Measurements from ENCODE around the gene TRIM44.
"Not testable (repeated sequence)": the region's sequence is repeated elsewhere in the genome, so short reads cannot be mapped to it uniquely, and the experiment has no call there.

TRIM44 gene

GRCh38 chr11:35770425-35770824 is 107.8 kb downstream of the TRIM44 start:
- H3K27me3 Mint-ChIP-seq, ATAC-seq, DNase-seq, H3K4me3 Mint-ChIP-seq, H3K4me1 Mint-ChIP-seq: not testable (repeated sequence)
- Mint-ChIP-seq H3K27ac (peak overlapping the region in 1 of 2 donors; percentile 92), H3K9me3 (peaks cover 14 to 32% of the 10 kb centered on the region in 2 donors)

- peaks cover 23 to 32% of the 10 kb centered on the region in 2 donors for H3K9me3 Mint-ChIP-seq
- H3K4me1 Mint-ChIP-seq, result no peaks in the 10 kb centered on the region
- no peak for ATAC-seq
- DNase-seq, result no peak
- no peaks in the 10 kb centered on the region for H3K27me3 Mint-ChIP-seq
- H3K27ac Mint-ChIP-seq, result no peak overlapping the region
- H3K4me3 Mint-ChIP-seq, result no peak overlapping the region
Measured at GRCh38 chr11:35771722-35772121, 109.1 kb downstream of the TRIM44 start.

DNA sequence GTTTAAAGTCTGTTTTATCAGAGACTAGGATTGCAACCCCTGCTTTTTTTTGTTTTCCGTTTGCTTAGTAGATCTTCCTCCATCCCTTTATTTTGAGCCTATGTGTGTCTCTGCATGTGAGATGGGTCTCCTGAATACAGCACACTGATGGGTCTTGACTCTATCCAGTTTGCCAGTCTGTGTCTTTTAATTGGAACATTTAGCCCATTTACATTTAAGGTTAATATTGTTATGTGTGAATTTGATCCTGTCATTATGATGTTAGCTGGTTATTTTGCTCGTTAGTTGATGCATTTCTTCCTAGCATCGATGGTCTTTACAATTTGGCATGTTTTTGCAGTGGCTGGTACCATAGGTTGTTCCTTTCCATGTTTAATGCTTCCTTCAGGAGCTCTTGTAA is 114.7 kb downstream of the TRIM44 start:
- DNase-seq, H3K4me1 Mint-ChIP-seq, H3K27me3 Mint-ChIP-seq, ATAC-seq, H3K4me3 Mint-ChIP-seq, H3K27ac Mint-ChIP-seq: not testable (repeated sequence)
- H3K9me3 Mint-ChIP-seq, result peaks cover 36 to 38% of the 10 kb centered on the region in 2 donors

DNA sequence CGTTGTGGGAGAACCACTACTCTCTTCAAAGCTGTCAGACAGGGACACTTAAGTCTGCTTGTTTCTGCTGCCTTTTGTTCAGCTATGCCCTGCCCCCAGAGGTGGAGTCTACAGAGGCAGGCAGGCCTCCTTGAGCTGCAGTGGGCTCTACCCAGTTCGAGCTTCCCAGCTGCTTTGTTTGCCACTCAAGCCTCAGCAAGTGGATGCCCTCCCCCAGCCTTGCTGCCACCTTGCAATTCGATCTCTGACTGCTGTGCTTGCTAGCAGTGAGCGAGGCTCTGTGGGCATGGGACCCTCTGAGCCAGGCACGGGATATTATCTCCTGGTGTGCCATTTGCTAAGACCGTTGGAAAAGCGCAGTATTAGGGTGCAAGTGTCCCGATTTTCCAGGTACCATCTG is 116.4 kb downstream of the TRIM44 start:
- H3K9me3 Mint-ChIP-seq, result peaks cover 25 to 36% of the 10 kb centered on the region in 2 donors
- H3K4me1 Mint-ChIP-seq, DNase-seq, H3K27me3 Mint-ChIP-seq, H3K27ac Mint-ChIP-seq, ATAC-seq, H3K4me3 Mint-ChIP-seq: not testable (repeated sequence)

GRCh38 chr11:35779409-35779808 is 116.8 kb downstream of the TRIM44 start:
- no peak overlapping the region for H3K4me3 Mint-ChIP-seq
- DNase-seq (no peak), ATAC-seq (no peak)
- peak overlapping the region in 1 of 2 donors; percentile 57 for H3K27ac Mint-ChIP-seq
- H3K9me3 Mint-ChIP-seq, result peaks cover 25 to 32% of the 10 kb centered on the region in 2 donors
- no peaks in the 10 kb centered on the region for H3K27me3 Mint-ChIP-seq
- H3K4me1 Mint-ChIP-seq, result peaks cover 11% of the 10 kb centered on the region

DNA sequence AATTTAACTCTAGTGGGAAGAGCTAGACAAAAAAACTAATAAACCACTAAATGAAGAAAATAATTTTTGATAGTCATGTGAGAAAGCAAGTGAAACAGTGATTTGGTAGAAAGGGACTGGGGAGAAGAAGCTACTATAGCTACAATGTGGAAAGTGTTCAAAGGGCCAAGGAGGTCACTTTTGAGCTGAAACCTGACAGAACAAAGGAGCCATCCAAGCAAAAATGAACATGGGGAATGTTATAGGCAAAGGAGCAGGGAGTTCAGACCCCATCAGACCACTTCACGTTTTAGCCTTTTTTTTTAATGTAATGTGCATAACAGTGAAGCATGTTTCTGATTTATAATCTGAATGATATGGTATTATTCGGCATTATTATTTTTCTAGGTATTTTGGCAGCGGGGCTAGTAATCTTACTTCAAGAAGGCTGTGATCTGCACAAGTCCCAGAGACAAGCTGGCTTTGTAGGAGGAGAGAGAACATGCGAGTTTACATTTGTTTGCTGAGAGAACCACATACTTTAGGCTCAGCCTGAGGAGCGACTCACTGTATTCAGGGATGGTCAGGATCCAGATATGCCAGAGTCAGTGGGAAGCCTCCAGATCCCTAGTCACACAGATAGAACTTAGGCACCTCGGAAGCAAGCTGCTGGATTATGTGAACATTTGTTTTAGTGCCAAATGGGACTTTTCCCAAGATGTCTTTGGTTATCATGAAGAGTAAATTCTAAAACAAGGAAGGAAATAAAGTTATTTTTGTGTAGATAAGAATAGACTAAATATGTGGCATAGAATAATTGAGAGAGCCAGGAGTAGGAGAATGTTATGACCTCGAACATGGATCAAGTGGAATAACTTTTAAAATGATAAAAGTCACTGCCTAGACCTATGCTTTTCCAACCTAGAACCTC is 118.6 kb downstream of the TRIM44 start:
- no peak overlapping the region for H3K27ac Mint-ChIP-seq
- ATAC-seq (no peak), DNase-seq (no peak)
- peaks cover 29% of the 10 kb centered on the region for H3K4me1 Mint-ChIP-seq
- peaks cover 24 to 25% of the 10 kb centered on the region in 2 donors for H3K9me3 Mint-ChIP-seq
- H3K4me3 Mint-ChIP-seq, result no peak overlapping the region
- no peaks in the 10 kb centered on the region for H3K27me3 Mint-ChIP-seq

DNA sequence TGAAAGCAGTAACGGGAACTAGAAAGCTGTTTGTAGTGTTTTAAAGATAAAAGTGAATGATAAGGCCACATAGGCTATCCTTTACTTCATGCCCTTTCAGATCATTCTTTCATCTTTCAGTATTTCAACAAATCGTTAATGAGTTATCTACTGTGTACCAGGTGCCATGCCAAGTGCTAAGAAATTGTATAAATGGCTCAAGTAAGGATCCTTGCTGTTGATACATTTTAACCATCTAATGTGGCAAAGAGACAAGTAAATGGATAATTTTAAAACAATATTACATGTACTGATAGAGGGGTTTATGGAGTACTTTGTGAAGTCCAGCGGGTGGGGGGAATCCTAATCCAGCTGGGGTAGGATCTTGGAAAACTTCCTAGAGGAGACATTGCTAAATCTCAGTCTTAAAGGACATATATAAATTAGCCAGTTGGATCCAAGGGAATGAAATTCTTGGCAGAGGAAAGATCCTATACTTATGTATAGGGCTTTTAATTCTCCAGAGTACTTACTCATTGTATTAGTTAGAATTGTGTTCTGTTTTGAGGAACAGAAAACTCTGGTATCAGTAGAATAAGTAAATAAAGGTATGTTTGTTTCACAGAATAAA is 119.4 kb downstream of the TRIM44 start:
- Mint-ChIP-seq H3K27ac (no peak overlapping the region), H3K27me3 (no peaks in the 10 kb centered on the region), H3K4me1 (peaks cover 36% of the 10 kb centered on the region)

DNA sequence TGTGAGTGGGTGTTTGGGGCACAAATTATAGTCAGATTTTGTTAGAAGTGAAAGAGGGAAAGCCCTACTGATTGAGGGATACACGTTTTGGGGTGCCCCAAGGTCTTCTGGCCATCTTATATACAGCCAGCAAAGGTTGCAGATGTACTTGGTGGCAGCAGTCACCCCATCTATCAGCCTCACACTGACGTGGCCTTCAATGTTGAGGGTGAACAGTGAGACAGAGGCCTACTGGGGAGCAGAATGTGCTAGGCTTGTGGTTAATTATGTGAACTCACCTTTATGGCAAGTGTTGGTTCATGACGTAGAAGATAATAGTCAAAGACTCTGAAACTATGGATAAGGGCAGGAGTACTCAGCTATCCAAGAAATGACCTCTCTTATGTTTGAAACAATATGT is 121.2 kb downstream of the TRIM44 start:
- Mint-ChIP-seq H3K27me3 (no peaks in the 10 kb centered on the region), H3K4me3 (no peak overlapping the region), H3K4me1 (peaks cover 45% of the 10 kb centered on the region), H3K27ac (no peak overlapping the region), H3K9me3 (peaks cover 8% of the 10 kb centered on the region in 2 donors)
- DNase-seq (no peak), ATAC-seq (no peak)

More for the DNA sequence above, 119.4 kb downstream of the TRIM44 start:
- no peak for ATAC-seq
- Mint-ChIP-seq H3K4me3 (no peak overlapping the region), H3K9me3 (peaks cover 18 to 25% of the 10 kb centered on the region in 2 donors)
- DNase-seq, result no peak

DNA sequence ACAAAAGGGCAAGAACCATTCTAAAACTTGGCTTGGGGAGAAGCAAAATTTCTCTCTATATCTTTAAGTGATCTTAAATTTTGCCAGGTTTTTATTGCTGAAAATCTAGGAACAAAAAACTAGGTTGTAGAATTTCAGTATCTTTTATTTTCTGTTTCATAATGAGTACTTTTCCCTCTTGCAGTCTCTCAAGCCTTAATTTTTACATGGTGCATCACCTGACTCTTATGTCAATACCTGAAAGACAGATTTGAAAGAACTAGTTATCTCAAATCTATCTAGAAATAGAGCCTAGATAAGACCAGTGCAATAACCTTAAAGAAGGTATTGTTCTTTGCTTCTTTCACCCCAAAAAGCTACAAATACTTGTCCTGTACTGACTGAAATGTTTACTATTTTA is 122.1 kb downstream of the TRIM44 start:
- DNase-seq (no peak), ATAC-seq (peak; percentile 57)
- Mint-ChIP-seq H3K4me3 (no peak overlapping the region), H3K27ac (no peak overlapping the region), H3K9me3 (no peaks in the 10 kb centered on the region), H3K4me1 (peaks cover 45% of the 10 kb centered on the region), H3K27me3 (no peaks in the 10 kb centered on the region)

DNA sequence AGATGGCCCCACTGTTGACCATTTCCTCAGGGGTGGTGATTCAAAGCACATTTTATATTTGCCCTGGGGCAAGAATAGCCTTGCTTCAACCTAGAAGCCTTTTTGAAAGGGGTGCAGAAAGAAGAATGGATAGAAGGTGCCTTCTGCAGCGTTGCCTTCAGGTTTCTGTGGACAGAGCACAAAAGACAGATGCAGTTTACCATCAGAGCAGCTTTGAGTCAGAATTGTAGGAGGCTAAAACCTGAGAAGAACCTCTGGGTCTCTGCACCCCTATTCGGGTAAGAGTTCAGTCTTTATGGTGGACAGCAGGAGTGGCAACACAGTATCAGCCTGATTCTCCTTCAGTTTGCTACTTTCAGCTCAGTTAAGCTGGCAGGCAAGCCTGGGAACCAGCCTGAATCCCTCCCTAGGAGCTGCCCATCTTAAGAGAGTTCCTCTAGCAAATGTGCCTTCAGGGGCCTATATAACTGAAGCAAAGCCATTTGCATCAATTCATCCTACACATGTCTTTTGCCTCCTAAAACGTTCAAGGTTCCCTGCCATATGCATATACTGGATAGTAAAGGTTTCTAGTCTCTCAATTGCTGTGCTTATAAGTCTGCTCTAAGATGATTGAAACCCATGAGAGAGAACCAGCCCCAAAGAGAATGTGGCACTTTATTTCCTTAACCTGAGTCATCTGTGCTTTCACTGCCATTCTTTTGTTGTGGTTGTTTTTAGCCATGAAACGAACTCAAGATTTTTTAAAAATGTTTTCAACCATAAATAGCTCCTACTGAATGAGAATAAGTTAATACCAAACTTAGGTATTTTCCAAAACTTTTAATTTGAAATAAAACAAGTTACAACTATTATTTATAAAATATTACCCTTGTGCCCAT is 123.0 kb downstream of the TRIM44 start:
- Mint-ChIP-seq H3K27ac (no peak overlapping the region), H3K9me3 (no peaks in the 10 kb centered on the region), H3K4me3 (peak overlapping the region; percentile 13 to 16), H3K27me3 (no peaks in the 10 kb centered on the region), H3K4me1 (peaks cover 45% of the 10 kb centered on the region)
- DNase-seq (peak in 1 of 2 donors; percentile 8), ATAC-seq (peak; percentile 93)

DNA sequence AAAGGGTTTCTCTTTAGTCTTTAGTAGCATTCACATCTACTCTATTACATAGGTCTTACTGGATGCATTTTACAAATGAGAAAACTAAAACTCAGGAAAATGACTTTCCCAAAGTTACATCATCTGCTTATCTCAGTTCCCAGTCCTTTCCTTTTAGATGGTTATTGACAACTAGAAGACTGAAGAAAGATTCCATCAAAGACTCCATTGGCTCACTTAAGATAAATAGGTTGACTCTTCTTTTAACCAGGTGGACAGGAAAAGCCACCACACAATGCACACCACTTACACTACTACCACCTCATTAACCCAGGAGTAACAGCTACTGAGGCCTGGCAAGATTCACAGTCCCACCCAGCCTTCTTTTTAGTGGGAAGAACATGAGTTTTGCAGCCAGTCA is 123.6 kb downstream of the TRIM44 start:
- Mint-ChIP-seq H3K4me3 (no peak overlapping the region), H3K27me3 (no peaks in the 10 kb centered on the region), H3K9me3 (no peaks in the 10 kb centered on the region), H3K4me1 (peaks cover 45% of the 10 kb centered on the region), H3K27ac (no peak overlapping the region)
- no peak for DNase-seq
- ATAC-seq, result no peak

DNA sequence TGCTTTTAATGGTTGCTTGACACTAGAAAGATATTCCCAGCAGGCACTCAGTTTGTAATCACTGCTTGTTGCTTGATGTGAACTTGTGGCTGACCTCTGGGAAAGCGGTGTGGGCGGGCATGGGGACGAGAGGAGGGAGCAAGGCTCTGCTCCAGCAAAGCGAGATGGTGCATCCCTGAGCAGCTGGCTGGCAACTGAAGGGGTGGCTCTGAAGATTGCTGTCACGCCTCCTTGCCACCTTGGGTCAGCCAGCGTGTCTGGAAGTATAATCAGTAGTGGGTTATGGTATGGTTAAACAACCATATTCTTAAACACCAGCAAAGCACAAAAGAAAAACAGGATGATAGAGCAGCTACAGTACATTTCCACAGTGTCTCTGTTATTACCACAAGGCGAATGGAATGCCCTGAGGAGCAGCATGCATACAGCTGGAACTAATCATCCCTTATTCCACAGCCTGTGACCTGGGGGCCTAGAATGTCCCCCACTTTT is 124.5 kb downstream of the TRIM44 start:
- Mint-ChIP-seq H3K27ac (no peak overlapping the region), H3K4me3 (no peak overlapping the region), H3K4me1 (peaks cover 51% of the 10 kb centered on the region), H3K9me3 (no peaks in the 10 kb centered on the region), H3K27me3 (no peaks in the 10 kb centered on the region)
- DNase-seq, result no peak
- ATAC-seq, result no peak

- Mint-ChIP-seq H3K9me3 (no peaks in the 10 kb centered on the region), H3K27ac (peak overlapping the region in 1 of 2 donors; percentile 79), H3K27me3 (no peaks in the 10 kb centered on the region), H3K4me1 (peaks cover 51% of the 10 kb centered on the region), H3K4me3 (no peak overlapping the region)
- ATAC-seq, result no peak
- DNase-seq, result no peak
Measured at GRCh38 chr11:35787626-35788025, 125.1 kb downstream of the TRIM44 start.

GRCh38 chr11:35791088-35791958 is 128.7 kb downstream of the TRIM44 start:
- Mint-ChIP-seq H3K4me3 (no peak overlapping the region), H3K4me1 (peaks cover 21% of the 10 kb centered on the region)
- DNase-seq, result no peak

More at GRCh38 chr11:35791088-35791958, 128.7 kb downstream of the TRIM44 start:
- H3K9me3 Mint-ChIP-seq, result no peaks in the 10 kb centered on the region
- no peak overlapping the region for H3K27ac Mint-ChIP-seq
- no peak for ATAC-seq
- H3K27me3 Mint-ChIP-seq, result no peaks in the 10 kb centered on the region

All from stimulated activated naive CD8-positive, alpha-beta T cell treated with anti-CD3 and anti-CD28 coated beads, Interleukin-15, amount 100 ng/mL, for 72 hours (primary cell).